Activated CD8-positive, alpha-beta memory T cell treated with anti-CD3 and anti-CD28 coated beads, Interleukin-2, amount 50 U/mL, for 1 hour (primary cell): ENCODE data around the gene PSMD10.

ENCODE experiments used
- DNase-seq: peaks from one replicate; pipeline ENCODE4 v3.0.0-alpha.2; 2020; ENCODE audit errors: extremely low read depth

Gene PSMD10

DNA sequence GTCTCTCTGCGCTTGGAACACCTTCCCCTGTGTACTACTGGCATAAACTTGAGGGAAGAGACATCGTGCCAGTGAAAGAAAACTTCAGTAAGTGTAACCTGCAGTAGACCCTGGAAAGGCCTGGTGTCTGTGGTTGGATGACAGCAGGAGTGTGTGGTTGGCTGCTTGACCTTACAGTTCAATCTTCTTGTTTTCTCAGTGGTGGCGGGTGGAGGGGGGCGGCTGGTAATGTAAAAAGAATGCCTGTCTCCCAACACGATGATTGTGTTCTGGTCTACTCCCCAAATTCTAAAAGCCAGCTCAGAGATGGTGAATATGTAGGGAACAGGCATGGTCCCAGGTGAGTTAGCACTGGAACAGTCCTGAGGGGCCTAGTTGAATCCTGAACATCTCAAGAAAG lies 18.6 kb downstream of the PSMD10 start:
- no peak for DNase-seq

DNA sequence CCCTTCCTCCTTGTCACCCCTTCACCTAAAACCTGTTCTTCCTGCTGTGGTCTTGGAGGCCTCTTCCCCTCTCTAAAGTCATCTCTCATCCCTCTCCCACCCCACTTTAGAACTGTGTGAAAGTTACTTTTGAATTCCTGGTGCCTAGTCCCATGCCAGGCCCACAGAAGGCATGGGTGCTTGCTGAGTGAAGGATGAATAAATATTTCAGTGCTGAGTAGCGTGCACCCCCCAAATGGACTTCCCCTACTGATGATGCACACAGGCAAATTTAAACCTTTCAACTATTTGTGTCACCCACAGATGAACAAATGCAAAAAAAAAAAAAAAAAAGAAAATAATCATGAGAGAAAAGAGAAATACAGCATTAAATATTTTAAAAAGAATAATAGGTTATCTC lies 19.8 kb downstream of the PSMD10 start:
- DNase-seq = no peak

DNA sequence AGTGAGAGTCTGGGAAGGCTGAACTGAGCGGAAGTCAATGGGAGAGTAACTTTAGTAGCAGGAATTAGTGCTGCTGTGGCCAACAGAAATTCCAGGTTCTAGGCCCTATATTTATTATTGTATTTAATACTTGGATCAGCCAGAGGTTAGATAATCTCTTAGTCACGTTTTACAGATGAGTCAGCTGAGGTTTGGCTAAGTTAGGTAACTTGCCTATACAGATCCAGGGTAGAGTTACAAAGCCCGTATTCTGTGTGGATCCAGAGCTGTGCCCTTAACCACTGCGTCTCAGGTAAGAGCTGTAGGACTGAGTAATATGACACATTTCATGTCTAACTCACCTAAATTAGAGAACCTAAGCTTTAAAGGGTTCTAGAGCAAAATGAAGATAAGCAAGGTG lies 20.5 kb downstream of the PSMD10 start:
- no peak for DNase-seq

DNA sequence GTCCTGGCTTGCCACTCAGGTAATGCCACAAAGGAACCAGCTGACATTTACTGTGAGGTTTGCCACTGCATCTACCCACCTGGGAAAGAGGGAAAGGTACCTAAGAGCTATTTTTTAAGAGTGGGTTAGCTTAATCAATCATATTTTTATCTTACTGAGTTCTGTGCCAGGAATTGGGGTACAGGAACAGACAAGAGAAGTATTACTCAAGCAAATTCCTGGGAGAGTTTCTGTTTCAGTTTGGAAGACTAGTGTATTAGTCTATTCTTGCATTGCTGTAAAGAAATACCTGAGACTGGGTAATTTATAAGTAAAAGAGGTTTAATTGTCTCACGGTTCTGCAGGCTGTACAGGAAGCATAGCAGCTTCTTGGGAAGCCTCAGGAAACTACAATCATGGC lies 23.2 kb downstream of the PSMD10 start:
- DNase-seq = no peak

DNA sequence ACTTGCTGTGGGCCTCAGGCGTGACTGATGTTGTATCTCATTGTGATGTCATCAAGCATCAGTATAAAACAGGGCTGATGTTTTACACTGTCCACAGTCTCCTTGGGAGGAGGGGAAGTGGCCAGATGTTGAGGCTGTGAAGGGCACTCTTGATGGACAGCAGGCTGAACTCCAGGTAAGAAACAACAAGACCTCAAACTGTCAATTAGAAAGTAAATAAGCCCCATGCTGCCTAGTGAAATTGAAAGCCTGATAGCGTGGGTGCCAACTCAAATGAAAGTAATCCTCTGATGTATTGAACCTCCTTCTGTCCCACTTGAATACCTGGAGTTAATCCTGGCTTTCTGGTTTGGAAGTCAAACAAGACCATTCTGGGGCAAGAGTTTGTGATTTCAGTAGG lies 26.7 kb downstream of the PSMD10 start:
- DNase-seq = no peak

DNA sequence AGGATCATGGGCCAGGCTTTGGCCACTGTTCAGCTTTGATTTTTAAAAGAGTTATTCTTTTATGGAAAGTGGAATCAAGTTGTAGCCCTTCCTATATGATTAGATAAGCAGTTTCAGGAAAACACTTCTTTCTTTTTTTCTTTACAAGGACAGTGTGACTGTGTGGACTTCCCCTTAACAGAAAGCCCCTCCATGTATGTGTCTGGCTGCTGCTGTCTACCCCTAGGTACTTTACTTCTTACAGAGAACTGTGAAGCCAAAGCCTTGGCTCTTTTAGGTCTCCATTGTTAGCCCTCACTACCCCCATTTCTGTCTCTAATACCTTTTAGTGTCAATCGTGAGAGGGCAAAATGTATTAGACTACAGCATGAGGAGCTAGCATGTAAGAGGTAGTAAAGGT lies 27.3 kb downstream of the PSMD10 start:
- no peak for DNase-seq

DNA sequence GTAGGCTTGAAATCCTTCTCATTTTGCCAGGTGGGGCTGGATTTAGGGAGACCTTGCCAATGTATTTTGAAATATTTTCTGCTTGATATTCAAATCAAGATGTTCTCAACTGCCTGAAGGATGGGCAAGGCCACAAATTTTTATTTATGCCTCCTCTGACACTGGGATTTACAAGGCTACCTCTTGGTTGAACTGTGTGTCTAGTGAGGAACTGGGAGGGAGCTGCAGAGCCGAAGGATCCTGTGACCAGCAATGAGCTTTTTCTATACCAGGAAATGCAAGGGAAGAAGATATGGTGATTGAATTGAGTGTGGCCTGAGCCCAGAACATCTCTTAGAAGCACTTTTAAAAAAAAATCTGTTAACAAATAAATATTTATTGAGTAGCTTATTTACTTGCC lies 31.5 kb downstream of the PSMD10 start:
- no peak for DNase-seq

DNA sequence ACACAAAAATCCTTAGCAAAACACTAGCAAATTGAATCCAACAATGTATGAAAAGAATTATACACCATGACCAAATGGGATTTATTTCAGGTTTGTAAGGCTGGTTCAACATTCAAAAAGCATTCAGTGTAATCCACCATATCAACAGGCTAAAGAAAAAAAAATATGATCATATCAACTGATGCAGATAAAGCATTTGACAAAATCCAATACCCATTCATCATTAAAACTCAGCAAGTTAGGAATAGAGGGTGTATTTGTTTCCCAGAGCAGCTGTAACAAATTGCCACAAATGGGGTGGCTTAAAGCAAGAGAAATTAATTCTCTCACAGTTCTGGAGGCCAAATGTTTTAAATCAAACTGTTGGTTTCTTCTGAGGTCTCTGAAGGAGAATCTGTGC lies 35.8 kb downstream of the PSMD10 start:
- no peak for DNase-seq

DNA sequence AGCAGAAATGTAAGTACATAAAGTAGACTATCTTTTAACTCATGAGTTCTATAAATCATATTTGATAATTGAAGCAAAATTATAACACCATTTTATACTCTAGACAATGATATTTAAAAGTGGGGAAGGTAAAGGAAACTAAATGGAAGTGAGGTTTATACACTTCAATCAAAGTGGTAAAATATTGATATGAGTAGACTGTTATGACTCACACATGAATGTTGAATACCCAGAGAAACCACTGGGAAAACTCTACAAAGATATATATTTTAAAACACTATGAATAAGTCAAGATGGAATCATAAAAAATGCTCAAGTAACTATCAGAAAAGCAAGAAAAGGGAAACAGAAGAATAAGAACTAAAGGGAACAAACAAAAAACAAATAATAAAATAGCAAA lies 38.1 kb downstream of the PSMD10 start:
- no peak for DNase-seq

DNA sequence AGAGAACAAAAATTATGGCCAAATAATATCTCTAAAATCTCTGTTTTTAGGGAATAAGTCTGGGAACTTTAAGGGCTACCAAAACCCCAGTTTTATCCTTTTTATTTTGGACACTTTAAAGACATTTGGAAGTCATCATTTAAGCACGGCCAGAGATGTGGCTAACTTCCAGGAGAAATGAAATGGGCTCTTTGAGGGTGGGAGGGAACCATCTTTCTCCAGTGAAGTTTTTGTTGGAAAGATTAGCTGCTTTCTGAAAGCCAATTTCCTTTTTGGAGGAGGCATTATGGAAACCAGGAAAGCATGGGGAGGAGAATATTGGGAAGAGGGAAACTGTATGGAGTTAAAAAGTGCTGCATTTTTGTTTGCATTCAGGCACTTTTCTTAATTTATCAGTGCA lies 41.7 kb downstream of the PSMD10 start:
- DNase-seq = no peak

DNA sequence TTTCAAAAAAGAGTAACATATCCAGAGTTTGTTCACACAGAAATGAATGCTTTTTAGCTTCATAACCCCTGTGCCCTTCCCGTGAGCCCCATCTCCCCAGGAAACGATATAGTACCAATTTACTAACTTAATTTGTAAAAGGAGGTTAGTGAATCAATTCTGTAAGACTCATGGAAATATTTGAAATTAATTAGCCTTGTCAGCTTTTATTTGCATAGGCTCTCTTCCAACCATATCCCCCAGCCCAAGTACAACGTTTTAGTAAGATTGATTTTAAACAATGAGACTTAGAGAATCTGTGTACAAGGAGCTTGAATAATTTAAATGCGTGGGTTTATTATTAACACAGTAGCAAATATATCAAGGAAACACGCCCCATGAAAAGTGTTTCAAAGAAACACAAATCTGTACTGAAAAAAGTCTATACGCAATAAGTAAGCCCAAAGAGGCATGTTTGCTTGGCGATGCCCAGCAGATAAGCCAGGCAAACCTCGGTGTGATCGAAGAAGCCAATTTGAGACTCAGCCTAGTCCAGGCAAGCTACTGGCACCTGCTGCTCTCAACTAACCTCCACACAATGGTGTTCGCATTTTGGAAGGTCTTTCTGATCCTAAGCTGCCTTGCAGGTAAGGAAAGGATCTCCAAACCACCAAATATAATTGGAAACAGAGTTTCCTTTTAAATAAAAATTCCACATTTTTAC lies 46.6 kb downstream of the PSMD10 start, which contains the start of gene VSIG1:
Gene VSIG1 (plus strand): TSS at position 512 of the 703 bp plus-strand sequence. CDS start 66 bp downstream, at position 578.
- DNase-seq = no peak

DNA sequence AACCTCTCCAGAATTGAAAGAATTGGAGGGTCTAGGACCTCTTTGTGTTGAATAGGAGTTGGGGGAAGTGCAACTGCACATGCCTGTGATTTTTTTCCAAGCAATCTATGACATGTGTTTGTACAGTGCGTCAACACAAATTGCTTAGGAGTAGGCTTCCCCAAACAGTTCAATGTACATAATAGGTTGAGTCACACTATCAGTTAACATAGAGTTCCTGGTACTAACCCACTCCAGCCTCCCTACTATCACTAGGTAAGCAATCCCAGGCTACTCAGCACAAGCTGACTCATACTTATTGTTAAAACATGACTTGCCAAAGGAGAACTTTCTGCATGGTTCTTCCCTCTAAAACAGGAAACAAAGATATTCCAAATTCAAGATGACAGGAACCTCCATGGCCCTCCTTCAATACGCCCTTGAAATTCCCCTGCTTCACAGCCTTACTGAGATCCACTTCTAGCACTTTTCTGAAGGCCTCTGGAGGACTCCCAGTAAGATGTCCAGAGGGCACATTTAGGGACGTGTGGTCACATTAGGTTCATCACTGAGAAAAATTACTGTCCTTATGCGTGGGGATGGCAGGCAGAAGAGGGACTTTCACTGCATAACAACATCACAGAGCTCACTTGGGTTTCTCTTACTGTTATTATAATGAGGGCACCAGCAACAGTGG lies 54.9 kb downstream of the PSMD10 start:
- DNase-seq = no peak

DNA sequence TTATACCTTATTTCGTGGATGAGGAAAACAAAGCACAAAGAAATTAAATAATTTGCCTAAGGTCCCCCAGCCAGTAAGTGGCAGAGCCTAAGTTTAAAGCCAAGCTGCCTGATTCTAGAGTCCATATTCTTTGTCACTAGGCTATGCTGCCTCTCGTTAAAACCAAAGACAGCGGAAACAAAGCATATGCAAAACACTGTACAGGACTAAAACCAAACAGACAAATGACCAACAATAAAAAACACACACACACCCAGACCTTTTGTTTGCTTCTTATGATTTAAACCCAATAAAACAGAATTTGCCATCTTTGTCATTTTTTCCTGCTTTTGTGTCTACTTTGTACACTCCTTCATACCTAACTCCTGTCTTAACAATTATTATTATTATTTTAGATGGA lies 56.6 kb downstream of the PSMD10 start:
- no peak for DNase-seq
